Ovary (tissue), 3 donors: Measurements from ENCODE around the gene FARS2.

Experiments used
- CTCF ChIP-seq, 3 donors: fragments of 450-650 bp in 2 of 3; fragments of 200-600 bp in 1 of 3; IDR thresholded peaks; one replicate each; pipeline versions ENCODE4 v1.5.1 to v1.8.0; 2016 to 2022; ENCODE audit warnings: antibody characterized with exemption in 3 of 3, mild to moderate bottlenecking in 1 of 3
- POLR2A ChIP-seq: fragments of 450-650 bp; IDR thresholded peaks from one replicate; pipeline ENCODE4 v1.6.1; 2017; ENCODE audit warnings: antibody characterized with exemption, mild to moderate bottlenecking, moderate library complexity
- donor health status: DM: no; HTN: no; CAD: no.

GRCh38 chr6:5314191-5314865, 53.0 kb downstream of the FARS2 start:
- no peak for TF ChIP-seq CTCF (IDR thresholded peaks at IDR 0.05)
- TF ChIP-seq POLR2A = no peak
